IMR-90 (cell line): Measurements from ENCODE around the gene APAF1. TPM values are rescaled to one million over a fixed set of nuclear protein-coding genes. Genes with fewer than 3 reads are reported as not detected.

Source experiments
- ATAC-seq: fragments of 200-7000 bp; cut with Tn5 transposase; 2 replicates; pipeline ENCODE4 v1.9.1; 2020; ENCODE audit warnings: low read depth, mild to moderate bottlenecking, moderate library complexity
- BruUV-seq: library from RNA; stranded (reverse); fragments of 400-500 nt; replicated peaks from 2 replicates; lab custom pipeline; 2021; lab: Mats Ljungman, UMichigan
- CTCF ChIA-PET: fragments of 300-600 bp; formaldehyde crosslinking; extraction: SDS; loops from one replicate; lab custom pipeline; 2021; ENCODE audit warnings: antibody characterized with exemption; lab: Yijun Ruan, JAX
- POLR2A ChIA-PET: fragments of 300-600 bp; sonication (Branson Sonifier 250); formaldehyde crosslinking; loops from one replicate; lab custom pipeline; 2022; ENCODE audit warnings: antibody characterized with exemption; ENCODE audit not compliant: unreplicated experiment; lab: Charles Lee
- DNase-seq: peaks from one replicate; pipeline ENCODE4 v3.0.0; 2013
- H2AFZ ChIP-seq: replicated peaks from 2 replicates; pipeline ENCODE3; 2013; ENCODE audit warnings: low read length, mild to moderate bottlenecking; ENCODE audit not compliant: poor library complexity
- H2AK5ac ChIP-seq: 2 replicates; pipeline ENCODE4 v1.6.1; 2013; ENCODE audit warnings: low read depth, low read length, inconsistent platforms
- H2AK9ac ChIP-seq: replicated peaks from 2 replicates; pipeline ENCODE3; 2013; ENCODE audit warnings: mild to moderate bottlenecking, low read depth, low read length, moderate library complexity; ENCODE audit not compliant: poor library complexity
- H2BK120ac ChIP-seq: 2 replicates; pipeline ENCODE4 v1.6.1; 2013; ENCODE audit warnings: low read depth, low read length, inconsistent platforms
- H2BK15ac ChIP-seq: 3 replicates; pipeline ENCODE4 v1.6.1; 2013; ENCODE audit warnings: low read depth, low read length, inconsistent platforms
- H2BK20ac ChIP-seq: 2 replicates; pipeline ENCODE4 v1.6.1; 2013; ENCODE audit warnings: low read depth, mild to moderate bottlenecking, inconsistent platforms, low read length, moderate library complexity
- H2BK5ac ChIP-seq: 2 replicates; pipeline ENCODE4 v1.6.1; 2013; ENCODE audit warnings: mild to moderate bottlenecking, low read depth, low read length, inconsistent platforms; ENCODE audit not compliant: poor library complexity, severe bottlenecking
- H3K14ac ChIP-seq: replicated peaks from 2 replicates; pipeline ENCODE4 v1.6.1; 2013; ENCODE audit warnings: low read depth, low read length, inconsistent platforms
- H3K18ac ChIP-seq: 2 replicates; pipeline ENCODE4 v1.6.1; 2013; ENCODE audit warnings: low read depth, low read length, control low read depth
- H3K23ac ChIP-seq: 2 replicates; pipeline ENCODE4 v1.6.1; 2013; ENCODE audit warnings: low read depth, low read length, inconsistent platforms
- H3K27ac ChIP-seq: 2 replicates; pipeline ENCODE4 v1.5.1; 2013; ENCODE audit warnings: mild to moderate bottlenecking, control low read depth, low read length; ENCODE audit not compliant: insufficient read depth
- H3K27me3 ChIP-seq: 2 replicates; pipeline ENCODE4 v1.6.1; 2013; ENCODE audit warnings: low read length; ENCODE audit not compliant: control insufficient read depth, insufficient read depth
- H3K36me3 ChIP-seq: 2 replicates; pipeline ENCODE4 v1.6.1; 2013; ENCODE audit warnings: low read length, mixed read lengths; ENCODE audit not compliant: control insufficient read depth, insufficient read depth
- H3K4ac ChIP-seq: 2 replicates; pipeline ENCODE4 v1.6.1; 2013; ENCODE audit warnings: low read depth, low read length, inconsistent platforms
- H3K4me1 ChIP-seq: 2 replicates; pipeline ENCODE4 v1.6.1; 2013; ENCODE audit warnings: low read length, mixed read lengths; ENCODE audit not compliant: control insufficient read depth, insufficient read depth
- H3K4me2 ChIP-seq: 2 replicates; pipeline ENCODE4 v1.6.1; 2013; ENCODE audit warnings: low read depth, mild to moderate bottlenecking, control low read depth, low read length, moderate library complexity
- H3K4me3 ChIP-seq: 2 replicates; pipeline ENCODE4 v1.5.1; 2013; ENCODE audit warnings: low read depth, mild to moderate bottlenecking, control low read depth, low read length, moderate library complexity; ENCODE audit not compliant: insufficient read depth
- H3K56ac ChIP-seq: 2 replicates; pipeline ENCODE4 v1.6.1; 2013; ENCODE audit warnings: low read length, inconsistent platforms; ENCODE audit not compliant: insufficient read depth; ENCODE audit errors: extremely low read depth
- H3K79me1 ChIP-seq, 2 experiments: 2 replicates each; pipeline ENCODE4 v1.6.1; 2013; ENCODE audit warnings: low read length in 2 of 2, inconsistent platforms in 1 of 2, low read depth in 1 of 2
- H3K9ac ChIP-seq: 2 replicates; pipeline ENCODE4 v1.6.1; 2013; ENCODE audit warnings: low read depth, low read length, control low read depth
- H3K9me1 ChIP-seq: 2 replicates; pipeline ENCODE4 v1.6.1; 2013; ENCODE audit warnings: low read length, inconsistent platforms; ENCODE audit not compliant: insufficient read depth
- H3K9me3 ChIP-seq: 2 replicates; pipeline ENCODE4 v1.6.1; 2013; ENCODE audit warnings: low read length; ENCODE audit not compliant: control insufficient read depth, insufficient read depth
- H4K20me1 ChIP-seq: 2 replicates; pipeline ENCODE4 v1.6.1; 2013; ENCODE audit warnings: low read length, inconsistent platforms; ENCODE audit not compliant: insufficient read depth
- H4K5ac ChIP-seq: 2 replicates; pipeline ENCODE4 v1.6.1; 2013; ENCODE audit warnings: mild to moderate bottlenecking, low read depth, low read length, control low read depth
- H4K8ac ChIP-seq, 2 experiments: 2 replicates each; pipeline ENCODE4 v1.6.1; 2013; ENCODE audit warnings: low read depth in 2 of 2, low read length in 2 of 2, control low read depth in 1 of 2, inconsistent platforms in 1 of 2
- H4K91ac ChIP-seq: 2 replicates; pipeline ENCODE4 v1.6.1; 2013; ENCODE audit warnings: low read depth, low read length, inconsistent platforms; ENCODE audit not compliant: insufficient read depth
- dilution Hi-C: fragments of 300-500 bp; cut with HindIII; formaldehyde crosslinking; loops from one replicate; pipeline ENCODE4 v1.14.3; 2018; ENCODE audit warnings: low sequenced_read_pairs; ENCODE audit not compliant: unreplicated experiment
- in situ Hi-C: fragments of 300-500 bp; cut with MboI; formaldehyde crosslinking; loops from 3 replicates; pipeline ENCODE4 v1.14.3; 2019; ENCODE audit warnings: low sequenced_read_pairs, inconsistent platforms, mixed read lengths
- intact Hi-C: fragments of 100-400 bp; cut with micrococcal nuclease; formaldehyde crosslinking; loops from 2 replicates; pipeline ENCODE4 v1.10.0; 2022
- polyA plus RNA-seq, 3 experiments: library from polyadenylated mRNA; depleted of rRNA; stranded (reverse); fragments of >200 nt; gene quantifications; 2 replicates each; pipeline ENCODE4 v1.2.3, GENCODE V29; 2012; ENCODE audit warnings: low replicate concordance in 1 of 3
- total RNA-seq: library from RNA; depleted of rRNA; stranded (reverse); fragments of >200 nt; gene quantifications from 2 replicates; pipeline ENCODE4 v1.2.3, GENCODE V29; 2012
- TF ChIP-seq, protein P1 (sequence below): fragments of 150-350 bp; IDR thresholded peaks from 2 replicates; pipeline ENCODE4 v1.6.1; 2017; ENCODE audit warnings: mild to moderate bottlenecking, antibody characterized with exemption, low read length, low read depth

APAF1 gene
- total and polyA plus RNA-seq, 2 of the 4 experiments (the other 2 are of a cell fraction) = 10.9 to 32.8 TPM

- Histone ChIP-seq H3K18ac (no peak overlapping the region), H3K56ac (no peak overlapping the region), H2BK120ac (no peak overlapping the region), H2BK5ac (no peak overlapping the region), H3K36me3 (no peaks in the 10 kb centered on the region), H4K5ac (no peak overlapping the region), H2AK9ac (no peak overlapping the region), H3K4me1 (no peaks in the 10 kb centered on the region), H3K27ac (no peak overlapping the region), H2AFZ (no peak overlapping the region), H4K91ac (no peak overlapping the region), H3K14ac (no peak overlapping the region), H2BK15ac (no peak overlapping the region), H3K79me1 (no peaks in the 10 kb centered on the region), H3K4me3 (no peak overlapping the region), H4K20me1 (no peaks in the 10 kb centered on the region), H3K4ac (no peak overlapping the region), H3K9me1 (no peaks in the 10 kb centered on the region), H4K8ac (no peak overlapping the region), H3K27me3 (peaks cover 4% of the 10 kb centered on the region), H2BK20ac (no peak overlapping the region), H3K4me2 (no peak overlapping the region), H3K23ac (no peak overlapping the region), H3K9ac (no peak overlapping the region), H2AK5ac (no peak overlapping the region), H3K9me3 (no peaks in the 10 kb centered on the region)
- TF ChIP-seq, protein P1, sequence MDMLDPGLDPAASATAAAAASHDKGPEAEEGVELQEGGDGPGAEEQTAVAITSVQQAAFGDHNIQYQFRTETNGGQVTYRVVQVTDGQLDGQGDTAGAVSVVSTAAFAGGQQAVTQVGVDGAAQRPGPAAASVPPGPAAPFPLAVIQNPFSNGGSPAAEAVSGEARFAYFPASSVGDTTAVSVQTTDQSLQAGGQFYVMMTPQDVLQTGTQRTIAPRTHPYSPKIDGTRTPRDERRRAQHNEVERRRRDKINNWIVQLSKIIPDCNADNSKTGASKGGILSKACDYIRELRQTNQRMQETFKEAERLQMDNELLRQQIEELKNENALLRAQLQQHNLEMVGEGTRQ = no peak
- ChIA-PET POLR2A (no interaction called here), CTCF (interaction anchor here (0.7 to 1.3 kb wide), 2 partner anchors 10 to 393 kb away, joined by 3 to 4 read pairs; no protein-coding TSS in a partner anchor)
- no peak for DNase-seq
- intact Hi-C loops = no loop called here
- no peak for ATAC-seq
- no TSS peak for BruUV-seq
- dilution Hi-C loops = no loop called here
- in situ Hi-C loops = no loop called here
Observed at GRCh38 chr12:98769068-98769467, 124.0 kb downstream of the APAF1 start.
